H1 (cell line): ENCODE measurements around the gene DDX1. TPM values are rescaled to one million over a fixed set of nuclear protein-coding genes. Genes with fewer than 3 reads are reported as not detected.

Experiments
- CHD1 ChIP-seq: IDR thresholded peaks from 2 replicates; pipeline ENCODE4 v1.6.1; 2012; ENCODE audit warnings: low read depth, low read length, improper control_type of control experiment
- CHD2 ChIP-seq: IDR thresholded peaks from 2 replicates; pipeline ENCODE4 v1.6.1; 2012; ENCODE audit warnings: low read length, improper control_type of control experiment
- CTCF ChIP-seq, 3 experiments: IDR thresholded peaks; 1 replicate in 2 of 3; 2 replicates in 1 of 3; pipeline versions ENCODE4 v1.5.1 to v1.6.1; 2011; ENCODE audit warnings: low read length in 3 of 3, mild to moderate bottlenecking in 3 of 3, inconsistent platforms in 2 of 3, low read depth in 1 of 3, moderate library complexity in 1 of 3; ENCODE audit not compliant: insufficient read depth in 1 of 3; ENCODE audit errors: control extremely low read depth in 1 of 3
- SIX5 ChIP-seq: IDR thresholded peaks from 2 replicates; pipeline ENCODE4 v1.6.1; 2011; ENCODE audit warnings: mild to moderate bottlenecking, low read depth, low read length
- SRF ChIP-seq: IDR thresholded peaks from 2 replicates; pipeline ENCODE4 v1.6.1; 2011; ENCODE audit warnings: mild to moderate bottlenecking, low read depth, low read length, moderate library complexity
- TCF12 ChIP-seq: IDR thresholded peaks from 2 replicates; pipeline ENCODE4 v1.6.1; 2011; ENCODE audit warnings: low read depth, mild to moderate bottlenecking, low read length
- polyA plus RNA-seq, 7 experiments: library from polyadenylated mRNA; depleted of rRNA in 3 of 7; stranded (reverse) in 5 of 7; unstranded in 2 of 7; fragments of >200 nt in 5 of 7; fragments of 200-250 nt in 2 of 7; gene quantifications; 1 replicate in 5 of 7; 2 replicates in 1 of 7; 4 replicates in 1 of 7; pipeline versions ENCODE4 v1.2.1 to v1.2.3, GENCODE V29; 2011 to 2013; ENCODE audit warnings: missing spikeins in 2 of 7, mixed read lengths in 2 of 7
- total RNA-seq: library from RNA; stranded (reverse); fragmentation: NEBNext Ultra II Directional; extraction: Animal tissue kit (Norgen Biotek cat#: 25700); gene quantifications from 2 replicates; pipeline ENCODE4 v1.2.1, GENCODE V29; 2021
- TF ChIP-seq, protein P1 (sequence below): IDR thresholded peaks from 2 replicates; pipeline ENCODE4 v1.6.1; 2011; ENCODE audit warnings: low read depth, mild to moderate bottlenecking, low read length; ENCODE audit not compliant: insufficient read depth

Gene DDX1
- total and polyA plus RNA-seq, 2 of the 8 experiments (the other 6 are each of a cell fraction or from before 2014, with no cell fraction given): 51.1 to 161 TPM

DNA sequence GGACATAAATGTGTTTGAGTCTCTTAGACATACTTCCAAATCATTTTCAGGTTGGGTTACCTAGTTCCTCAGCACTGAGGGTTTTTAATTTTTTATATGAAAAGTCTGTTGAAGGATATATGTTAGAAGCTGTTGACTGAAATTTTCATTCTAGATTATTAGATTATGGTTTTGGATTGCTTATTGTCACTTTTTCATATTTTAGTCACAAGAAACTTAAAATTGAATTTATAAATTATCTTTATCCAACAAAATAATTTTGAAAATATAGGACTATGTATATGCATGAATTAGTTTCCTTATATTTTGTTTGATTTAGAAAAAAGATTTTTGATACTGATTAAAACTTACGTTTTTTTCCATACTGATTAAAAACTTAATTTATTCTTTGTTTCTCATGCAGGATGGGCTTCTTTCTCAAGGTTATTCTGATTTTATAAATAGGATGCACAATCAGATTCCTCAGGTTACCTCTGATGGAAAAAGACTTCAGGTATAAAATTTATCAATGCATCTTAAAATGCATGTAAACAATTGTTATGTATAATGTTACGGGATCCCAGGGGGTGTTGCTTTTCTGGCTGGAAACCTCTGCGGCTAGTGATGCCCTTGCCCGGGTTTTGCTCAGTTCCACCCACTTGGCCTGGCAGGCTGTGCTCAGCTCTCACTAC is 26.2 kb downstream of the DDX1 start (continued):
- TF ChIP-seq, protein P1, sequence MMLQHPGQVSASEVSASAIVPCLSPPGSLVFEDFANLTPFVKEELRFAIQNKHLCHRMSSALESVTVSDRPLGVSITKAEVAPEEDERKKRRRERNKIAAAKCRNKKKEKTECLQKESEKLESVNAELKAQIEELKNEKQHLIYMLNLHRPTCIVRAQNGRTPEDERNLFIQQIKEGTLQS: no peak
- no peak for TF ChIP-seq TCF12
- no peak for TF ChIP-seq CHD1
- no peak for TF ChIP-seq SRF
- no peak for TF ChIP-seq CHD2
- TF ChIP-seq SIX5: no peak
- TF ChIP-seq CTCF (IDR thresholded peaks at IDR 0.05; ENCODE audit: control extremely low read depth in 1 of 3, insufficient read depth in 1 of 3, low read depth in 1 of 3, low read length in 3 of 3): no peak
